HG02798 (cell line): ENCODE data around the gene DNAJB8.

Experiments
- ATAC-seq: cut with Tn5 transposase; IDR thresholded peaks from one replicate; pipeline ENCODE4 v1.9.1; 2021; ENCODE audit warnings: mild to moderate bottlenecking; ENCODE audit not compliant: unreplicated experiment, poor library complexity

The DNAJB8 gene

GRCh38 chr3:128452678-128453275, 13.9 kb downstream of the DNAJB8 start:
- no peak for ATAC-seq

GRCh38 chr3:128452120-128452519, 14.6 kb downstream of the DNAJB8 start:
- ATAC-seq = no peak

GRCh38 chr3:128449111-128449638, 17.5 kb downstream of the DNAJB8 start:
- no peak for ATAC-seq

GRCh38 chr3:128448491-128448890, 18.2 kb downstream of the DNAJB8 start:
- ATAC-seq = no peak

GRCh38 chr3:128447561-128448013, 19.1 kb downstream of the DNAJB8 start:
- ATAC-seq = peak; percentile 68

- no peak for ATAC-seq
Measured at GRCh38 chr3:128446821-128447220, 19.9 kb downstream of the DNAJB8 start.

GRCh38 chr3:128445357-128445756, 21.3 kb downstream of the DNAJB8 start:
- no peak for ATAC-seq

GRCh38 chr3:128443771-128444170, 22.9 kb downstream of the DNAJB8 start:
- ATAC-seq = no peak

GRCh38 chr3:128442949-128443348, 23.7 kb downstream of the DNAJB8 start:
- no peak for ATAC-seq

GRCh38 chr3:128442070-128442469, 24.6 kb downstream of the DNAJB8 start:
- no peak for ATAC-seq

- ATAC-seq = no peak
Measured at GRCh38 chr3:128439226-128439625, 27.5 kb downstream of the DNAJB8 start.

- ATAC-seq = no peak
Measured at GRCh38 chr3:128438488-128439072, 28.1 kb downstream of the DNAJB8 start.

- ATAC-seq = no peak
Measured at GRCh38 chr3:128436214-128436613, 30.5 kb downstream of the DNAJB8 start.

GRCh38 chr3:128435561-128435960, 31.1 kb downstream of the DNAJB8 start:
- no peak for ATAC-seq

GRCh38 chr3:128435058-128435457, 31.6 kb downstream of the DNAJB8 start:
- no peak for ATAC-seq

GRCh38 chr3:128434524-128434923, 32.2 kb downstream of the DNAJB8 start:
- no peak for ATAC-seq

- ATAC-seq = no peak
Measured at GRCh38 chr3:128433837-128434165, 32.9 kb downstream of the DNAJB8 start.

- ATAC-seq = no peak
Measured at GRCh38 chr3:128432971-128433836, 33.5 kb downstream of the DNAJB8 start.

- ATAC-seq = no peak
Measured at GRCh38 chr3:128432301-128432970, 34.3 kb downstream of the DNAJB8 start.

- no peak for ATAC-seq
Measured at GRCh38 chr3:128431803-128432300, 34.8 kb downstream of the DNAJB8 start.
